ENCODE results near the gene CD9. TPM values are rescaled to one million over a fixed set of nuclear protein-coding genes. Genes with fewer than 3 reads are reported as not detected.

The CD9 gene, protein sequence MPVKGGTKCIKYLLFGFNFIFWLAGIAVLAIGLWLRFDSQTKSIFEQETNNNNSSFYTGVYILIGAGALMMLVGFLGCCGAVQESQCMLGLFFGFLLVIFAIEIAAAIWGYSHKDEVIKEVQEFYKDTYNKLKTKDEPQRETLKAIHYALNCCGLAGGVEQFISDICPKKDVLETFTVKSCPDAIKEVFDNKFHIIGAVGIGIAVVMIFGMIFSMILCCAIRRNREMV
- 0.46 TPM in 1 of 2 replicates, not detected in the other for polyA plus RNA-seq
- not detected in 2 replicates for polyA minus RNA-seq

DNA sequence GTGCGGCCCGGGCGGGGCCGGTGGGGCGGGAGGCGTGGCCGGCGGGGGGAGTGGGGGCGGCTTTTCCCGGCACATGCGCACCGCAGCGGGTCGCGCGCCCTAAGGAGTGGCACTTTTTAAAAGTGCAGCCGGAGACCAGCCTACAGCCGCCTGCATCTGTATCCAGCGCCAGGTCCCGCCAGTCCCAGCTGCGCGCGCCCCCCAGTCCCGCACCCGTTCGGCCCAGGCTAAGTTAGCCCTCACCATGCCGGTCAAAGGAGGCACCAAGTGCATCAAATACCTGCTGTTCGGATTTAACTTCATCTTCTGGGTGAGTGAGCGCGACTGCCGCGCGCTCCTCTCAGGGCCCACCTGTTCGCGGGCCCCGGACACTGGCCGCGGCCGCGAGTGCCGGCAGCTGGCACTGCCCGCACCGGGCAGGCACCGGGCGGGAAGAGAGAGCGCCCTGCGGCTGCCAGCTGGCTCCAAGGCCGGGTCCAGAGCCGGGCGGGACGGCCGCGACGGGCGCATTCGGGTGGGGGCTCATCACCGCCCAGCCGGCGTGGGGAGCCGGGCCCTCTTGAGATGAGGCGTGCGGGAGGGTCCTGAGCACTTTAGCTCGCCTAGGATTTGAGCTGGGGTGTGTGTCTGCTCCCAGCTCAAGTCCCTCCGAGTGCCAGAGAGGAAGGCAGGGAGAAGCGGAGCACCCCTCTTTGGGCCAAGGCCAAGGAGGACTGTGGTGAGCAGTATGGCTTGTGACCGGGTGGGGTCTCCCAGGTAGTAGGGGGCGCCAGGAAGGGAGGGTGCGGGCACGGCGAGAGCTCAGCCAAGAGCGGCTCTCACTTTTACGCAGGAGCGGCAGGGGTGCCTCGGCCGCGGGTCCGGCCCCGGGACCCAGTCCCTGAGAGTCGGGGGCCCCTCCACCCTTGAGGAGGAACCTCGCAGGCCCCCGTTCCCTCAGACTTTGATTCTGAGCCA is at the start of gene CD9:
Gene CD9, plus strand, starts transcription at position 145 of the 957 bp plus-strand sequence. Its CDS starts 100 bp downstream, at position 245.
- no peak within 1 kb of the TSS for H3K27ac ChIP-seq (ENCODE audit: low read length)
- no peaks in the 10 kb centered on the region for H3K9me3 ChIP-seq (ENCODE audit: low read length)
- no peak within 1 kb of the TSS for H3K4me2 ChIP-seq (ENCODE audit: low read length)
- H3K9ac ChIP-seq (ENCODE audit: low read length), result no peak within 1 kb of the TSS
- peak within 1 kb of the TSS; percentile 64 for H3K4me3 ChIP-seq (ENCODE audit: low read length)
- H3K36me3 ChIP-seq (ENCODE audit: insufficient read depth, low read length), result no peaks in the 10 kb centered on the region
- H3K9me2 ChIP-seq (ENCODE audit: insufficient read depth, low read length), result no peaks in the 10 kb centered on the region
- no peaks in the 10 kb centered on the region for H4K20me1 ChIP-seq (ENCODE audit: insufficient read depth)
- no peaks in the 10 kb centered on the region for H3K79me2 ChIP-seq (replicated peaks; ENCODE audit: insufficient read depth, low read length)
- no peak within 1 kb of the TSS for H2AFZ ChIP-seq (ENCODE audit: low read depth, low read length)
- TF ChIP-seq EP300 (conservative IDR thresholded peaks at IDR 0.05; ENCODE audit: poor library complexity, severe bottlenecking), result no peak
- TF ChIP-seq EZH2 (IDR thresholded peaks at IDR 0.05; ENCODE audit: borderline replicate concordance, insufficient read depth, low read length, poor library complexity, severe bottlenecking), result peak; percentile 38
- no peak for TF ChIP-seq SMC3 (conservative IDR thresholded peaks at IDR 0.05; ENCODE audit: poor library complexity)
- TF ChIP-seq REST (IDR thresholded peaks at IDR 0.05; ENCODE audit: borderline replicate concordance), result no peak
- no peak for TF ChIP-seq RAD21 (conservative IDR thresholded peaks at IDR 0.05)
- no peak for TF ChIP-seq TAF1 (IDR thresholded peaks at IDR 0.05; ENCODE audit: low read depth)
- no peak for TF ChIP-seq MXI1 (conservative IDR thresholded peaks at IDR 0.05; ENCODE audit: poor library complexity, severe bottlenecking)
- H3F3A ChIP-seq (ENCODE audit: insufficient read depth, low read length, poor library complexity, severe bottlenecking), result no peaks in the 10 kb centered on the region
- H3K27me3 ChIP-seq (ENCODE audit: insufficient read depth, low read depth, low read length), result peaks cover 51% of the 10 kb centered on the region

DNA sequence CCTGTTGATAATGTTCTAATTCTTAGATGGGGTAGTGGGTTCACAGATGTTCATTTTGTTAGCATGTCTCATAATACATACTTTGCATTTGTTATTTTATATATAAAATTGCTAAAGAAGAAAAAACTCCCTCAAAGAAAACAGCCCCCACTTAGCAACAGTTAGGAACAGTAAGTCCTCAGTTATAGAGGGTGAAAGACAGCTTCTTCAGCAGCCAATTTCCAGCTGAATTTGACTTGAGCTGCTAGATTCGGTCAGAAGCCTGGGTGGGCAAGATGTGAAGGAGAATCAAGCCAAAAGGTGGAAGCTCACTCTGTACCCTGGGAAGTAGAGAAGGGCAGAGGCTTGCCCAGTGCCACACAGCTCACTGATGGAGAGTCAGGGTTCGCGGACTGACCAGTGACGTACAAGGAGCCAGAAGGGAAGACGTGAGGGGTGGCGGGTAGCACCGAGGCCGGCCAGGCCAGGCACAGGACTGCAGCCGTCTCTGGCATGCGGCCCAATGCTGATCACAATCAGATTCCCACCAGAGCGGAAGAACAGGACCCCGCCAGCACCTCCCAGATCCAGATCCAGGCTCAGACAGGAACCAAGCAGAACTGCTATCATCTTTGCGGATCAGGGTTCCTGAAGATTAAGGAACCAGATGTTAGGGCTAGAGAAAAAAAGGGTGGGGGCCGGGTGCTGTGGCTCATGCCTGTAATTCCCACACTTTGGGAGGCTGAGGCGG is 45.3 kb upstream of the CD9 start:
- Histone ChIP-seq H3K27me3 (ENCODE audit: insufficient read depth, low read depth, low read length) (no peaks in the 10 kb centered on the region), H3K27ac (ENCODE audit: low read length) (no peak overlapping the region), H3K9me3 (ENCODE audit: low read length) (no peaks in the 10 kb centered on the region), H3K9ac (ENCODE audit: low read length) (no peak overlapping the region), H2AFZ (ENCODE audit: low read depth, low read length) (no peak overlapping the region), H3K9me2 (ENCODE audit: insufficient read depth, low read length) (no peaks in the 10 kb centered on the region), H3K4me3 (ENCODE audit: low read length) (no peak overlapping the region), H3F3A (ENCODE audit: insufficient read depth, low read length, poor library complexity, severe bottlenecking) (no peaks in the 10 kb centered on the region), H3K4me2 (ENCODE audit: low read length) (no peak overlapping the region), H3K79me2 (replicated peaks; ENCODE audit: insufficient read depth, low read length) (no peaks in the 10 kb centered on the region), H4K20me1 (ENCODE audit: insufficient read depth) (no peaks in the 10 kb centered on the region), H3K36me3 (ENCODE audit: insufficient read depth, low read length) (no peaks in the 10 kb centered on the region)
- TF ChIP-seq, protein P1, sequence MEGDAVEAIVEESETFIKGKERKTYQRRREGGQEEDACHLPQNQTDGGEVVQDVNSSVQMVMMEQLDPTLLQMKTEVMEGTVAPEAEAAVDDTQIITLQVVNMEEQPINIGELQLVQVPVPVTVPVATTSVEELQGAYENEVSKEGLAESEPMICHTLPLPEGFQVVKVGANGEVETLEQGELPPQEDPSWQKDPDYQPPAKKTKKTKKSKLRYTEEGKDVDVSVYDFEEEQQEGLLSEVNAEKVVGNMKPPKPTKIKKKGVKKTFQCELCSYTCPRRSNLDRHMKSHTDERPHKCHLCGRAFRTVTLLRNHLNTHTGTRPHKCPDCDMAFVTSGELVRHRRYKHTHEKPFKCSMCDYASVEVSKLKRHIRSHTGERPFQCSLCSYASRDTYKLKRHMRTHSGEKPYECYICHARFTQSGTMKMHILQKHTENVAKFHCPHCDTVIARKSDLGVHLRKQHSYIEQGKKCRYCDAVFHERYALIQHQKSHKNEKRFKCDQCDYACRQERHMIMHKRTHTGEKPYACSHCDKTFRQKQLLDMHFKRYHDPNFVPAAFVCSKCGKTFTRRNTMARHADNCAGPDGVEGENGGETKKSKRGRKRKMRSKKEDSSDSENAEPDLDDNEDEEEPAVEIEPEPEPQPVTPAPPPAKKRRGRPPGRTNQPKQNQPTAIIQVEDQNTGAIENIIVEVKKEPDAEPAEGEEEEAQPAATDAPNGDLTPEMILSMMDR (IDR thresholded peaks at IDR 0.05; ENCODE audit: poor library complexity, severe bottlenecking), result no peak
- TF ChIP-seq EP300 (conservative IDR thresholded peaks at IDR 0.05; ENCODE audit: poor library complexity, severe bottlenecking) (no peak), TAF1 (IDR thresholded peaks at IDR 0.05; ENCODE audit: low read depth) (no peak), RAD21 (conservative IDR thresholded peaks at IDR 0.05) (no peak), EZH2 (IDR thresholded peaks at IDR 0.05; ENCODE audit: borderline replicate concordance, insufficient read depth, low read length, poor library complexity, severe bottlenecking) (no peak), POLR2AphosphoS5 (IDR thresholded peaks at IDR 0.05) (no peak), SMC3 (conservative IDR thresholded peaks at IDR 0.05; ENCODE audit: poor library complexity) (no peak), REST (IDR thresholded peaks at IDR 0.05; ENCODE audit: borderline replicate concordance) (no peak), MXI1 (conservative IDR thresholded peaks at IDR 0.05; ENCODE audit: poor library complexity, severe bottlenecking) (no peak)
